ENCODE data around the gene RAD52. TPM values are rescaled to one million over a fixed set of nuclear protein-coding genes. Genes with fewer than 3 reads are reported as not detected.

RAD52 gene
- total RNA-seq (2014; rRNA removed) = 17.4 and 19.3 TPM in 2 replicates
- percentile 56 among the genes with signal in this experiment for Bru-seq, nascent RNA
- percentile 64 among the genes with signal in this experiment for BruChase-seq, experiment 1, labeled RNA remaining after a 6-hour chase
- percentile 61 among the genes with signal in this experiment for BruChase-seq, experiment 2, labeled RNA remaining after a 2-hour chase
- long read RNA-seq, partial matches to known transcripts = 5 of 21 reads
- long read RNA-seq, other reads (novel, unspliced or antisense) = 15 of 21 reads

GRCh38 chr12:949453-950191 is at the start of gene RAD52:
RAD52 (minus strand) TSS chr12:949694; CDS start chr12:933058, 16,636 bp downstream.
- ChIA-PET POLR2A (ENCODE audit: unreplicated experiment) (interaction anchor here (0.6 to 1.0 kb wide), 2 partner anchors 143 to 211 kb away, joined by 3 to 4 read pairs; no protein-coding TSS in a partner anchor), CTCF (interaction anchor here (0.6 to 1.3 kb wide), 4 partner anchors 42 to 143 kb away, joined by 3 to 9 read pairs (median 5); no protein-coding TSS in a partner anchor)
- peak; percentile 97 for DNase-seq
- Histone ChIP-seq H3K4me1 (ENCODE audit: insufficient read depth, low read length) (peaks cover 18% of the 10 kb centered on the region), H3K36me3 (ENCODE audit: low read depth, low read length) (no peaks in the 10 kb centered on the region), H3K4me3 (ENCODE audit: low read length) (peak within 1 kb of the TSS; percentile 84), H3K9me2 (replicated peaks; ENCODE audit: low read length) (no peaks in the 10 kb centered on the region), H3K27ac (ENCODE audit: low read length) (peak within 1 kb of the TSS; percentile 94), H3K9ac (ENCODE audit: low read length) (peak within 1 kb of the TSS; percentile 97), H3K9me3 (ENCODE audit: low read length) (no peaks in the 10 kb centered on the region), H3K79me2 (ENCODE audit: low read length) (peaks cover 41% of the 10 kb centered on the region), H3K27me3 (ENCODE audit: low read length) (no peaks in the 10 kb centered on the region), H2AFZ (ENCODE audit: low read length) (peak within 1 kb of the TSS; percentile 67), H4K20me1 (ENCODE audit: low read length) (no peaks in the 10 kb centered on the region), H3F3A (ENCODE audit: low read length, unreplicated experiment) (no peaks in the 10 kb centered on the region), H3K4me2 (ENCODE audit: low read length) (peak within 1 kb of the TSS; percentile 91)
- intact Hi-C loops (cut with micrococcal nuclease) = loop anchor here (1.0 to 10.0 kb wide), 5 partner anchors 38 to 379 kb away; partner anchors contain the start of gene WNK1
- TSS peak; percentile 70 for BruUV-seq (replicated peaks)
- ATAC-seq = peak; percentile 87
- TF ChIP-seq, protein P1, sequence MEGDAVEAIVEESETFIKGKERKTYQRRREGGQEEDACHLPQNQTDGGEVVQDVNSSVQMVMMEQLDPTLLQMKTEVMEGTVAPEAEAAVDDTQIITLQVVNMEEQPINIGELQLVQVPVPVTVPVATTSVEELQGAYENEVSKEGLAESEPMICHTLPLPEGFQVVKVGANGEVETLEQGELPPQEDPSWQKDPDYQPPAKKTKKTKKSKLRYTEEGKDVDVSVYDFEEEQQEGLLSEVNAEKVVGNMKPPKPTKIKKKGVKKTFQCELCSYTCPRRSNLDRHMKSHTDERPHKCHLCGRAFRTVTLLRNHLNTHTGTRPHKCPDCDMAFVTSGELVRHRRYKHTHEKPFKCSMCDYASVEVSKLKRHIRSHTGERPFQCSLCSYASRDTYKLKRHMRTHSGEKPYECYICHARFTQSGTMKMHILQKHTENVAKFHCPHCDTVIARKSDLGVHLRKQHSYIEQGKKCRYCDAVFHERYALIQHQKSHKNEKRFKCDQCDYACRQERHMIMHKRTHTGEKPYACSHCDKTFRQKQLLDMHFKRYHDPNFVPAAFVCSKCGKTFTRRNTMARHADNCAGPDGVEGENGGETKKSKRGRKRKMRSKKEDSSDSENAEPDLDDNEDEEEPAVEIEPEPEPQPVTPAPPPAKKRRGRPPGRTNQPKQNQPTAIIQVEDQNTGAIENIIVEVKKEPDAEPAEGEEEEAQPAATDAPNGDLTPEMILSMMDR (conservative IDR thresholded peaks at IDR 0.05; ENCODE audit: low read depth, low read length) = peak; percentile 84
- no peak for TF ChIP-seq EZH2 (IDR thresholded peaks at IDR 0.05; ENCODE audit: low read length, unreplicated experiment)

- H3K27me3 ChIP-seq (ENCODE audit: low read length) = no peaks in the 10 kb centered on the region
- H3K9ac ChIP-seq (ENCODE audit: low read length) = no peak overlapping the region
- H3K27ac ChIP-seq (ENCODE audit: low read length) = no peak overlapping the region
- H3K36me3 ChIP-seq (ENCODE audit: low read depth, low read length) = no peaks in the 10 kb centered on the region
- no TSS peak for BruUV-seq (replicated peaks)
- TF ChIP-seq EZH2phosphoT487 (IDR thresholded peaks at IDR 0.05; ENCODE audit: borderline replicate concordance, low read length) = no peak
- TF ChIP-seq, protein P1 (conservative IDR thresholded peaks at IDR 0.05; ENCODE audit: low read depth, low read length) = no peak
- TF ChIP-seq EZH2 (IDR thresholded peaks at IDR 0.05; ENCODE audit: low read length, unreplicated experiment) = no peak
- ATAC-seq (no peak), DNase-seq (no peak)
- no peaks in the 10 kb centered on the region for H3F3A ChIP-seq (ENCODE audit: low read length, unreplicated experiment)
- POLR2A ChIA-PET (ENCODE audit: unreplicated experiment) = no interaction called here
- CTCF ChIA-PET = no interaction called here
- no peaks in the 10 kb centered on the region for H4K20me1 ChIP-seq (ENCODE audit: low read length)
- H2AFZ ChIP-seq (ENCODE audit: low read length) = no peak overlapping the region
- peaks cover 49% of the 10 kb centered on the region for H3K79me2 ChIP-seq (ENCODE audit: low read length)
- H3K9me3 ChIP-seq (ENCODE audit: low read length) = no peaks in the 10 kb centered on the region
- H3K4me3 ChIP-seq (ENCODE audit: low read length) = no peak overlapping the region
- H3K4me1 ChIP-seq (ENCODE audit: insufficient read depth, low read length) = peaks cover 8% of the 10 kb centered on the region
- H3K4me2 ChIP-seq (ENCODE audit: low read length) = no peak overlapping the region
- intact Hi-C loops (cut with micrococcal nuclease) = no loop called here
- H3K9me2 ChIP-seq (replicated peaks; ENCODE audit: low read length) = no peaks in the 10 kb centered on the region
These were observed 48.8 kb upstream of the RAD52 start for GRCh38 chr12:998020-998874.
